Stimulated activated CD4-positive, alpha-beta T cell treated with anti-CD3 and anti-CD28 coated beads, TNF-alpha, amount 100 ng/mL, for 4 hours (primary cell): Measurements from ENCODE around the gene MYO3B.

ENCODE experiments used
- DNase-seq, 3 experiments: peaks; one replicate each; pipeline ENCODE4 v3.0.0-alpha.2; 2020; ENCODE audit warnings: low read depth in 3 of 3

Gene MYO3B

GRCh38 chr2:170695521-170696410, 517.8 kb downstream of the MYO3B start:
- no peak for DNase-seq

GRCh38 chr2:170696948-170697347, 519.0 kb downstream of the MYO3B start:
- no peak for DNase-seq

GRCh38 chr2:170701011-170701410, 523.1 kb downstream of the MYO3B start:
- DNase-seq, result no peak

GRCh38 chr2:170703776-170704476, 526.0 kb downstream of the MYO3B start:
- no peak for DNase-seq
